OCI-LY7 (cell line): ENCODE data around the gene PCIF1. TPM values are rescaled to one million over a fixed set of nuclear protein-coding genes. Genes with fewer than 3 reads are reported as not detected.

Source experiments
- BruUV-seq: library from RNA; stranded (reverse); fragments of 400-500 nt; replicated peaks from 2 replicates; lab custom pipeline; 2021; lab: Mats Ljungman, UMichigan
- CTCF ChIA-PET: fragments of 300-600 bp; sonication (Branson Sonifier 250); formaldehyde crosslinking; loops from one replicate; lab custom pipeline; 2022; ENCODE audit warnings: antibody characterized with exemption; ENCODE audit not compliant: unreplicated experiment; lab: Charles Lee
- POLR2A ChIA-PET: fragments of 300-600 bp; sonication (Branson Sonifier 250); formaldehyde crosslinking; loops from one replicate; lab custom pipeline; 2022; ENCODE audit warnings: antibody characterized with exemption; lab: Charles Lee
- DNase-seq: peaks from one replicate; pipeline ENCODE4 v3.0.0-alpha.2; 2015; ENCODE audit warnings: low spot score
- H2AFZ ChIP-seq: fragments of 200-600 bp; sonication (generic), shearing (Covaris generic); 2 replicates; pipeline ENCODE4 v1.6.1; 2014; ENCODE audit warnings: mild to moderate bottlenecking, antibody characterized with exemption, low read length, moderate library complexity
- H3K27ac ChIP-seq: fragments of 200-600 bp; sonication (generic); 2 replicates; pipeline ENCODE4 v1.5.1; 2014; ENCODE audit warnings: mixed run types, low read depth, mild to moderate bottlenecking, moderate library complexity, low read length, inconsistent platforms; ENCODE audit not compliant: poor library complexity, severe bottlenecking
- H3K36me3 ChIP-seq: fragments of 200-600 bp; sonication (generic); 2 replicates; pipeline ENCODE4 v1.6.1; 2014; ENCODE audit warnings: mild to moderate bottlenecking, antibody characterized with exemption, low read length, moderate library complexity, mixed read lengths; ENCODE audit not compliant: insufficient read depth
- H3K4me1 ChIP-seq: fragments of 200-600 bp; sonication (generic); 2 replicates; pipeline ENCODE4 v1.5.1; 2014; ENCODE audit warnings: mild to moderate bottlenecking, low read length; ENCODE audit not compliant: insufficient read depth, poor library complexity, severe bottlenecking
- H3K4me2 ChIP-seq: fragments of 200-600 bp; sonication (generic); 2 replicates; pipeline ENCODE4 v1.6.1; 2014; ENCODE audit warnings: mild to moderate bottlenecking, low read length
- H3K4me3 ChIP-seq: fragments of 200-600 bp; sonication (generic); 2 replicates; pipeline ENCODE4 v1.5.1; 2014; ENCODE audit warnings: mild to moderate bottlenecking, low read depth, low read length; ENCODE audit not compliant: poor library complexity, severe bottlenecking
- H3K79me2 ChIP-seq: fragments of 200-600 bp; sonication (generic); 2 replicates; pipeline ENCODE4 v1.6.1; 2016; ENCODE audit warnings: low read depth, mild to moderate bottlenecking, low read length, moderate library complexity, mixed read lengths; ENCODE audit not compliant: insufficient read depth
- H3K9me2 ChIP-seq: fragments of 200-600 bp; sonication (generic); 2 replicates; pipeline ENCODE4 v1.6.1; 2016; ENCODE audit warnings: mild to moderate bottlenecking, low read length, mixed read lengths; ENCODE audit not compliant: insufficient read depth
- H3K9me3 ChIP-seq: fragments of 200-600 bp; sonication (generic); 2 replicates; pipeline ENCODE4 v1.6.1; 2014; ENCODE audit warnings: mild to moderate bottlenecking, mixed run types, low read length, mixed read lengths
- H4K20me1 ChIP-seq: fragments of 200-600 bp; sonication (generic); 2 replicates; pipeline ENCODE4 v1.6.1; 2014; ENCODE audit warnings: mild to moderate bottlenecking, antibody characterized with exemption, low read length, moderate library complexity, mixed read lengths; ENCODE audit not compliant: insufficient read depth
- EZH2phosphoT487 ChIP-seq: fragments of 200-600 bp; sonication (generic); IDR thresholded peaks from 2 replicates; pipeline ENCODE4 v1.6.1; 2018; ENCODE audit warnings: low read depth, borderline replicate concordance, mild to moderate bottlenecking, mixed run types, antibody characterized with exemption, low read length, moderate library complexity, mixed read lengths
- intact Hi-C: fragments of 100-400 bp; cut with micrococcal nuclease; formaldehyde crosslinking; loops from one replicate; pipeline ENCODE4 v1.10.0; 2022; ENCODE audit not compliant: unreplicated experiment
- total RNA-seq, 2 experiments: library from RNA; depleted of rRNA in 1 of 2; stranded (reverse); fragments of >200 nt in 1 of 2; shearing (Covaris generic) in 1 of 2; gene quantifications; 2 replicates each; pipeline ENCODE4 v1.2.3, GENCODE V29; 2014 to 2022
- TF ChIP-seq, protein P1 (sequence below): fragments of 200-600 bp; sonication (generic); conservative IDR thresholded peaks from 2 replicates; pipeline ENCODE4 v1.5.1; 2014; ENCODE audit warnings: mild to moderate bottlenecking, antibody characterized with exemption, low read length, moderate library complexity, mixed read lengths

The PCIF1 gene
- total RNA-seq, 2 experiments from 2014 or later, result 21.2 to 40.6 TPM

DNA sequence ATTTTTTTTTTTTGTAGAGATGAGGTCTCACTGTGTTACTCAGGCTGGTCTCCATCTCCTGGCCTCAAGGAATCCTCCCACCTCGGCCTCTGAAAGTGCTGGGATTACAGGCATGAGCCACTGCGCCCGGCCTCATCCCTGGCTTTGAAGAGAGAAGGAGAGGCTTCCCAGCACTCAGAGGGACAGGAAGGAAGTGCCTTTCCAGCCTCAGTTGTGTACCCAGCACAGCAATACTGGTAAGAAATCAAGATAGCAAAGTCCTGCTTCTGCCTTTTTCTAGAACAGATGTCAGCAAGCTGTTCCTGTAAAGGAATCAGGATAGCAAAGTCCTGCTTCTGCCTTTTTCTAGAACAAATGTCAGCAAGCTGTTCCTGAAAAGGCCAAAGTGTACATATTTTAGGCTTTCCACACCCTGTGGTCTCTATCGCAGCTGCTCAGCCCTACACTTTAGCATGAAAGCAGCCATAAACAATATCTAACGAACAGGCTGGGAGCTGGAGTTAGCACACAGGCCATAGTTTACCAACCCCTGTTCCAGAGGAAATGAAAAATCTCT is 16.2 kb upstream of the PCIF1 start:
- intact Hi-C loops, result no loop called here
- BruUV-seq, result no TSS peak
- Histone ChIP-seq H3K4me3 (no peak overlapping the region), H3K4me2 (no peak overlapping the region), H3K9me2 (no peaks in the 10 kb centered on the region), H3K36me3 (no peaks in the 10 kb centered on the region), H3K79me2 (no peaks in the 10 kb centered on the region), H3K27ac (no peak overlapping the region), H4K20me1 (no peaks in the 10 kb centered on the region), H2AFZ (no peak overlapping the region), H3K4me1 (no peaks in the 10 kb centered on the region), H3K9me3 (no peaks in the 10 kb centered on the region)
- ChIA-PET CTCF (no interaction called here), POLR2A (interaction anchor here (1.0 to 1.4 kb wide), 2 partner anchors 10 to 52 kb away, joined by 3 to 5 read pairs; no protein-coding TSS in a partner anchor)
- TF ChIP-seq EZH2phosphoT487, result no peak
- TF ChIP-seq, protein P1, sequence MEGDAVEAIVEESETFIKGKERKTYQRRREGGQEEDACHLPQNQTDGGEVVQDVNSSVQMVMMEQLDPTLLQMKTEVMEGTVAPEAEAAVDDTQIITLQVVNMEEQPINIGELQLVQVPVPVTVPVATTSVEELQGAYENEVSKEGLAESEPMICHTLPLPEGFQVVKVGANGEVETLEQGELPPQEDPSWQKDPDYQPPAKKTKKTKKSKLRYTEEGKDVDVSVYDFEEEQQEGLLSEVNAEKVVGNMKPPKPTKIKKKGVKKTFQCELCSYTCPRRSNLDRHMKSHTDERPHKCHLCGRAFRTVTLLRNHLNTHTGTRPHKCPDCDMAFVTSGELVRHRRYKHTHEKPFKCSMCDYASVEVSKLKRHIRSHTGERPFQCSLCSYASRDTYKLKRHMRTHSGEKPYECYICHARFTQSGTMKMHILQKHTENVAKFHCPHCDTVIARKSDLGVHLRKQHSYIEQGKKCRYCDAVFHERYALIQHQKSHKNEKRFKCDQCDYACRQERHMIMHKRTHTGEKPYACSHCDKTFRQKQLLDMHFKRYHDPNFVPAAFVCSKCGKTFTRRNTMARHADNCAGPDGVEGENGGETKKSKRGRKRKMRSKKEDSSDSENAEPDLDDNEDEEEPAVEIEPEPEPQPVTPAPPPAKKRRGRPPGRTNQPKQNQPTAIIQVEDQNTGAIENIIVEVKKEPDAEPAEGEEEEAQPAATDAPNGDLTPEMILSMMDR, result no peak
- DNase-seq, result no peak

GRCh38 chr20:45918779-45919537 is 15.5 kb upstream of the PCIF1 start:
- Histone ChIP-seq H3K9me3 (no peaks in the 10 kb centered on the region), H3K79me2 (no peaks in the 10 kb centered on the region), H3K4me1 (no peaks in the 10 kb centered on the region), H3K36me3 (no peaks in the 10 kb centered on the region), H3K4me2 (no peak overlapping the region), H4K20me1 (no peaks in the 10 kb centered on the region), H2AFZ (no peak overlapping the region), H3K4me3 (no peak overlapping the region), H3K27ac (no peak overlapping the region), H3K9me2 (no peaks in the 10 kb centered on the region)
- ChIA-PET CTCF (no interaction called here), POLR2A (interaction anchor here (0.6 to 1.4 kb wide), 5 partner anchors 8 to 52 kb away, joined by 3 to 6 read pairs (median 4); partner anchors contain the start of genes PCIF1 and ZSWIM1)
- no peak for DNase-seq
- intact Hi-C loops, result no loop called here
- no TSS peak for BruUV-seq
- TF ChIP-seq, protein P1, result no peak
- TF ChIP-seq EZH2phosphoT487, result no peak
